Measurements from ENCODE around the gene CDR2. TPM values are rescaled to one million over a fixed set of nuclear protein-coding genes. Genes with fewer than 3 reads are reported as not detected.

CDR2 gene
- total RNA-seq, 2 experiments from 2014 or later, result 42.5 to 42.8 TPM

- Mint-ChIP-seq H3K4me1 (ENCODE audit: low read depth) (no peaks in the 10 kb centered on the region), H3K27me3 (ENCODE audit: low read depth) (no peaks in the 10 kb centered on the region), H3K36me3 (ENCODE audit: low read depth) (peaks cover 38% of the 10 kb centered on the region), H3K4me3 (no peak overlapping the region), H3K9me3 (no peaks in the 10 kb centered on the region), H3K27ac (no peak overlapping the region)
- intact Hi-C loops (cut with micrococcal nuclease), result loop anchor here (1.0 kb wide), 1 partner anchor 1019 kb away; no protein-coding TSS in a partner anchor
- CTCF ChIA-PET, result interaction anchor here (0.8 to 2.0 kb wide), 7 partner anchors 10 to 1468 kb away, joined by 3 to 8 read pairs (median 3); partner anchors contain the start of gene CDR2
- peak; percentile 80 for DNase-seq
Observed at GRCh38 chr16:22318690-22319358, 55.6 kb downstream of the CDR2 start.

GRCh38 chr16:22317625-22318024, 56.8 kb downstream of the CDR2 start:
- Mint-ChIP-seq H3K4me3 (no peak overlapping the region), H3K4me1 (ENCODE audit: low read depth) (no peaks in the 10 kb centered on the region), H3K27me3 (ENCODE audit: low read depth) (no peaks in the 10 kb centered on the region), H3K9me3 (no peaks in the 10 kb centered on the region), H3K27ac (no peak overlapping the region), H3K36me3 (ENCODE audit: low read depth) (peaks cover 36% of the 10 kb centered on the region)
- intact Hi-C loops (cut with micrococcal nuclease), result loop anchor here (1.0 kb wide), 1 partner anchor 1017 kb away; no protein-coding TSS in a partner anchor
- no peak for DNase-seq
- CTCF ChIA-PET, result interaction anchor here (0.6 to 2.0 kb wide), 3 partner anchors 9 to 1376 kb away, joined by 4 to 8 read pairs (median 5); no protein-coding TSS in a partner anchor

GRCh38 chr16:22317001-22317530, 57.4 kb downstream of the CDR2 start:
- intact Hi-C loops (cut with micrococcal nuclease), result no loop called here
- DNase-seq, result no peak
- no peaks in the 10 kb centered on the region for H3K9me3 Mint-ChIP-seq
- H3K36me3 Mint-ChIP-seq (ENCODE audit: low read depth), result peaks cover 39% of the 10 kb centered on the region
- no peaks in the 10 kb centered on the region for H3K27me3 Mint-ChIP-seq (ENCODE audit: low read depth)
- H3K4me1 Mint-ChIP-seq (ENCODE audit: low read depth), result no peaks in the 10 kb centered on the region
- H3K4me3 Mint-ChIP-seq, result no peak overlapping the region
- CTCF ChIA-PET, result no interaction called here
- no peak overlapping the region for H3K27ac Mint-ChIP-seq

- H3K36me3 Mint-ChIP-seq (ENCODE audit: low read depth), result peaks cover 41% of the 10 kb centered on the region
- no peak overlapping the region for H3K27ac Mint-ChIP-seq
- no peak overlapping the region for H3K4me3 Mint-ChIP-seq
- DNase-seq, result no peak
- intact Hi-C loops (cut with micrococcal nuclease), result no loop called here
- no peaks in the 10 kb centered on the region for H3K27me3 Mint-ChIP-seq (ENCODE audit: low read depth)
- H3K4me1 Mint-ChIP-seq (ENCODE audit: low read depth), result no peaks in the 10 kb centered on the region
- H3K9me3 Mint-ChIP-seq, result no peaks in the 10 kb centered on the region
- CTCF ChIA-PET, result no interaction called here
Observed at GRCh38 chr16:22316411-22316811, 58.0 kb downstream of the CDR2 start.

- intact Hi-C loops (cut with micrococcal nuclease), result no loop called here
- Mint-ChIP-seq H3K4me3 (no peak overlapping the region), H3K4me1 (ENCODE audit: low read depth) (no peaks in the 10 kb centered on the region), H3K9me3 (no peaks in the 10 kb centered on the region), H3K27me3 (ENCODE audit: low read depth) (no peaks in the 10 kb centered on the region), H3K27ac (no peak overlapping the region), H3K36me3 (ENCODE audit: low read depth) (peaks cover 37% of the 10 kb centered on the region)
- DNase-seq, result no peak
- CTCF ChIA-PET, result no interaction called here
Observed at GRCh38 chr16:22315979-22316378, 58.4 kb downstream of the CDR2 start.

- CTCF ChIA-PET, result no interaction called here
- Mint-ChIP-seq H3K27ac (no peak overlapping the region), H3K36me3 (ENCODE audit: low read depth) (peaks cover 30% of the 10 kb centered on the region), H3K4me1 (ENCODE audit: low read depth) (no peaks in the 10 kb centered on the region), H3K27me3 (ENCODE audit: low read depth) (no peaks in the 10 kb centered on the region), H3K4me3 (no peak overlapping the region), H3K9me3 (no peaks in the 10 kb centered on the region)
- intact Hi-C loops (cut with micrococcal nuclease), result no loop called here
- no peak for DNase-seq
Observed at GRCh38 chr16:22314661-22315626, 59.5 kb downstream of the CDR2 start.

GRCh38 chr16:22313876-22314470, 60.4 kb downstream of the CDR2 start:
- no peak overlapping the region for H3K4me3 Mint-ChIP-seq
- CTCF ChIA-PET, result no interaction called here
- no peaks in the 10 kb centered on the region for H3K4me1 Mint-ChIP-seq (ENCODE audit: low read depth)
- intact Hi-C loops (cut with micrococcal nuclease), result no loop called here
- DNase-seq, result no peak
- H3K27ac Mint-ChIP-seq, result no peak overlapping the region
- no peaks in the 10 kb centered on the region for H3K27me3 Mint-ChIP-seq (ENCODE audit: low read depth)
- no peaks in the 10 kb centered on the region for H3K9me3 Mint-ChIP-seq
- peaks cover 28% of the 10 kb centered on the region for H3K36me3 Mint-ChIP-seq (ENCODE audit: low read depth)

- Mint-ChIP-seq H3K27ac (no peak overlapping the region), H3K9me3 (no peaks in the 10 kb centered on the region), H3K4me1 (ENCODE audit: low read depth) (no peaks in the 10 kb centered on the region), H3K27me3 (ENCODE audit: low read depth) (no peaks in the 10 kb centered on the region), H3K36me3 (ENCODE audit: low read depth) (peaks cover 26% of the 10 kb centered on the region), H3K4me3 (no peak overlapping the region)
- intact Hi-C loops (cut with micrococcal nuclease), result no loop called here
- DNase-seq, result no peak
- CTCF ChIA-PET, result interaction anchor here (1.3 kb wide), 1 partner anchor 8 kb away, joined by 3 read pairs; no protein-coding TSS in a partner anchor
Observed at GRCh38 chr16:22312897-22313781, 61.3 kb downstream of the CDR2 start.

- intact Hi-C loops (cut with micrococcal nuclease), result no loop called here
- no peak overlapping the region for H3K27ac Mint-ChIP-seq
- DNase-seq, result no peak
- H3K4me3 Mint-ChIP-seq, result no peak overlapping the region
- H3K9me3 Mint-ChIP-seq, result no peaks in the 10 kb centered on the region
- CTCF ChIA-PET, result interaction anchor here (1.4 kb wide), 1 partner anchor 11 kb away, joined by 3 read pairs; no protein-coding TSS in a partner anchor
- H3K4me1 Mint-ChIP-seq (ENCODE audit: low read depth), result no peaks in the 10 kb centered on the region
- no peaks in the 10 kb centered on the region for H3K27me3 Mint-ChIP-seq (ENCODE audit: low read depth)
- peaks cover 28% of the 10 kb centered on the region for H3K36me3 Mint-ChIP-seq (ENCODE audit: low read depth)
Observed at GRCh38 chr16:22311520-22311919, 62.9 kb downstream of the CDR2 start.

- H3K27ac Mint-ChIP-seq, result no peak overlapping the region
- CTCF ChIA-PET, result interaction anchor here (1.1 to 1.9 kb wide), 3 partner anchors 9 to 12 kb away, joined by 3 to 4 read pairs (median 4); no protein-coding TSS in a partner anchor
- peaks cover 27% of the 10 kb centered on the region for H3K36me3 Mint-ChIP-seq (ENCODE audit: low read depth)
Observed at GRCh38 chr16:22308824-22309520, 65.4 kb downstream of the CDR2 start.

GRCh38 chr16:22307838-22308237, 66.6 kb downstream of the CDR2 start:
- CTCF ChIA-PET, result interaction anchor here (1.1 to 1.9 kb wide), 2 partner anchors 10 to 12 kb away, joined by 4 read pairs; no protein-coding TSS in a partner anchor
- Mint-ChIP-seq H3K9me3 (no peaks in the 10 kb centered on the region), H3K4me1 (ENCODE audit: low read depth) (peaks cover 4% of the 10 kb centered on the region), H3K36me3 (ENCODE audit: low read depth) (peaks cover 25% of the 10 kb centered on the region), H3K27me3 (ENCODE audit: low read depth) (no peaks in the 10 kb centered on the region), H3K27ac (no peak overlapping the region), H3K4me3 (no peak overlapping the region)
- intact Hi-C loops (cut with micrococcal nuclease), result no loop called here
- no peak for DNase-seq

More at GRCh38 chr16:22308824-22309520, 65.4 kb downstream of the CDR2 start:
- intact Hi-C loops (cut with micrococcal nuclease), result no loop called here
- Mint-ChIP-seq H3K27me3 (ENCODE audit: low read depth) (no peaks in the 10 kb centered on the region), H3K4me3 (no peak overlapping the region), H3K9me3 (no peaks in the 10 kb centered on the region), H3K4me1 (ENCODE audit: low read depth) (peaks cover 2% of the 10 kb centered on the region)
- no peak for DNase-seq
